ENCODE measurements around the gene KRTAP10-11.

DNA sequence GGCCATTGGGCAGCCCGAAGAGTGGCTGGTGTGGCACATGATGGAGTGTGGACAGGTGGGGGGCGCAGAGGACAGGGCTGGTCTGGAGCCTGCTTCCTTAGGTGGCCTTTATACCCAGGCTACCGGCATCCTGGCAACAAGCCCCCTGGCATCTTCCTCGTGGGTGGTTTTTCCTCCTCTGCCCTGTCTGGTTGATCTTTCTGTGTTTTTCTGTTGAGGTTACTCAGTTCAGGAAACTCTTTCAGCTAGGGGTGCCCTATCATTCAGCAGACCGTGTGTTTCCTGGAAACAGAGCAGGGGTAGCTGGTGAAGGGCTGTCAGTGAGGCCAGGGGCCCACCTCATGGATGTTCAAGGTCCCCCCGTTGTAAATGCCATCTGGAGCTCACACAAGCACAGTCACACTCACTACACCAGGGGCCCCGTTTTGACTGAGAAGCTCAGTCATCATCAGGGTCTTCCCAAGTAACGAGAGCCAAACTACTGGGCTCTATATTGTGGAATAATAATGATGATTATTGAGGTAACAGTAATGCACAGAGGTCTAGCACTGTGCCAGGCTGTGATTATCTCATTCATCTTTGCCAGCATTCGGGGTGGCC lies 8.5 kb downstream of the KRTAP10-11 start, which contains the start of gene KRTAP12-4:
- TF ChIP-seq, protein P1, sequence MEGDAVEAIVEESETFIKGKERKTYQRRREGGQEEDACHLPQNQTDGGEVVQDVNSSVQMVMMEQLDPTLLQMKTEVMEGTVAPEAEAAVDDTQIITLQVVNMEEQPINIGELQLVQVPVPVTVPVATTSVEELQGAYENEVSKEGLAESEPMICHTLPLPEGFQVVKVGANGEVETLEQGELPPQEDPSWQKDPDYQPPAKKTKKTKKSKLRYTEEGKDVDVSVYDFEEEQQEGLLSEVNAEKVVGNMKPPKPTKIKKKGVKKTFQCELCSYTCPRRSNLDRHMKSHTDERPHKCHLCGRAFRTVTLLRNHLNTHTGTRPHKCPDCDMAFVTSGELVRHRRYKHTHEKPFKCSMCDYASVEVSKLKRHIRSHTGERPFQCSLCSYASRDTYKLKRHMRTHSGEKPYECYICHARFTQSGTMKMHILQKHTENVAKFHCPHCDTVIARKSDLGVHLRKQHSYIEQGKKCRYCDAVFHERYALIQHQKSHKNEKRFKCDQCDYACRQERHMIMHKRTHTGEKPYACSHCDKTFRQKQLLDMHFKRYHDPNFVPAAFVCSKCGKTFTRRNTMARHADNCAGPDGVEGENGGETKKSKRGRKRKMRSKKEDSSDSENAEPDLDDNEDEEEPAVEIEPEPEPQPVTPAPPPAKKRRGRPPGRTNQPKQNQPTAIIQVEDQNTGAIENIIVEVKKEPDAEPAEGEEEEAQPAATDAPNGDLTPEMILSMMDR (IDR thresholded peaks at IDR 0.05; ENCODE audit: low read length) = no peak
- TF ChIP-seq EZH2 (IDR thresholded peaks at IDR 0.05; ENCODE audit: borderline replicate concordance, low read length) = no peak

All from OCI-LY1 (cell line).